Spleen (tissue), 3 donors: ENCODE results near the gene ADAMTS19.

Experiments
- POLR2A ChIP-seq, 3 donors: fragments of 450-650 bp; IDR thresholded peaks; one replicate each; pipeline ENCODE4 v1.5.1; 2017; ENCODE audit warnings: antibody characterized with exemption in 3 of 3, mild to moderate bottlenecking in 1 of 3
- POLR2AphosphoS5 ChIP-seq, 3 donors: sonication (generic); formaldehyde crosslinking; IDR thresholded peaks; one replicate each; pipeline ENCODE4 v1.5.1; 2017; ENCODE audit warnings: antibody characterized with exemption in 3 of 3

GRCh38 chr5:129652349-129653056 is 192.4 kb downstream of the ADAMTS19 start:
- TF ChIP-seq POLR2A (IDR thresholded peaks at IDR 0.05) (no peak), POLR2AphosphoS5 (IDR thresholded peaks at IDR 0.05) (no peak)
